HG02759 (cell line): ENCODE data around the gene PLEKHM3.
"Not testable (repeated sequence)": the region's sequence is repeated elsewhere in the genome, so short reads cannot be mapped to it uniquely, and the experiment has no call there.

Experiments used
- ATAC-seq: cut with Tn5 transposase; IDR thresholded peaks from one replicate; pipeline ENCODE4 v1.9.1; 2021; ENCODE audit warnings: mild to moderate bottlenecking, moderate library complexity; ENCODE audit not compliant: unreplicated experiment

The PLEKHM3 gene

DNA sequence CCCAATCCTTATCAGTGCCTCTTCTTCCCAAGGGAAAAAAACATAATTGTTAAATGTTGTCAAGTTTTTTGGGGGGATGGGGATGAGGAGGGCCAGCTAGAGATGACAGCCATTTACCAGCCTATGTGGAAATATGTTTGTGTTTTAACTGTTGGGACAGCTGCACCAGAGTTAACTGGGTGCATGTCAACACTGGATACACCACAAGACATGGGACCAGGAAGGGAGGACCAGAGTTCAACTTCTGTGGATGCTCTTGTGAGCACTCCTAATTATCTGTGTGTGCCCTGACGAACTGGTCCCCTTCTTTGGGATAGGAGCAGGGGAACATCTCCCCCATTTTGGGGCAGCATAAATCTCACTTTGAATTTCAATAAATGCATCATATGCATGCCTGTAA lies 189.5 kb downstream of the PLEKHM3 start:
- ATAC-seq = no peak

DNA sequence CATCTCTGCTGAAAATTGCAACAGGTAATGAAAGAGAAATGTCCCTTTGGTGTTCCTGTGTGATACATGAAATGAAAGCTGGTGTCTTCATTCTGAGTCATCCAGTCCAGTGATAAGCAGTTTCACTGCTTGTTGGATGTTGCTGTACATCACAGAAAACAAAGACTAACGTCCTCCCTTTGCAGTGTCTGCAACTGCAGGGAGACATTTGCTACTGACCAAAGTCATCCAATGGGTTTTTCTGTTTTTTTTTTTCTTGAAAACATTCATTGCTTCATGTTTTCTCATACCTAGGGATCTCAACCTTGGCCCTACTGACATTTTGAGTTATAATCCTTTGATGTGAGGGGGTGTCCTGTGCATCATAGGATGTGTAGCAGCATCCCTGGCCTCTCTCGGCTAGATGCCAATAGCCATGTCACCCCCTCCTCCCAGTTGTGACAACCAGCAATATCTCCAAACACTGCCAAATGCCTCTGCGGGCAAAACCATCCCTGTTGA lies 192.0 kb downstream of the PLEKHM3 start:
- peak; percentile 96 for ATAC-seq

DNA sequence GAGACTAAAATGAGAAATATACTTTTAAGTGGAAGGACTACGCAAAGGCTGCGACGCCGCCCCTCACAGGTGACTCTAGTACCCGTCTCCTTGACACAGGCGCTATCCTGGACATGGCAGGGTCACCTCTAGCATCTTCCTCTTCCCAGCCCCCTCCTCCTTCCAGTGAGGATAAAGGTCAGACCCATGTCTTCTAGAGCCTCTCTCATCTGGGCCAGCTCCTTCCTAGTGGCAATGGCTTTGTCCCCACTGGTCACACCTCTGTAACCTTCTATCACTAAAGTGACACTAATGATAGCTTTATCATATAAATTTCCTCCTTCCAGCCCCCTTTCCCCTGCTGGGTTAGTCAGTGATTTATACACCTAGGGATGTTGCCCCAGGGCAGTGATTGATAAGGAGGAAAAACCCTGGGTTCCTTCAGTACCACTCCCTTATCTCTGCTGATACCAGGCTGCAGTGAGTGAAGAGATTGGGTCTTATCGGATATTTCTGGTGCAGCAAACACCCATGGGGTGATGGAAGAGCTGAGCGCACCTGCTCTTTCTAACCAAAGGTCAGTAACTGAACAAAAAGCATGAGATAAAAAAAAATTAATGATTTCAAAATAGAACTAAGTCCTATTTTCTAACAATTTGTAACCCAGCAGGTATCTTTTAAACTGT lies 193.6 kb downstream of the PLEKHM3 start:
- ATAC-seq = no peak

DNA sequence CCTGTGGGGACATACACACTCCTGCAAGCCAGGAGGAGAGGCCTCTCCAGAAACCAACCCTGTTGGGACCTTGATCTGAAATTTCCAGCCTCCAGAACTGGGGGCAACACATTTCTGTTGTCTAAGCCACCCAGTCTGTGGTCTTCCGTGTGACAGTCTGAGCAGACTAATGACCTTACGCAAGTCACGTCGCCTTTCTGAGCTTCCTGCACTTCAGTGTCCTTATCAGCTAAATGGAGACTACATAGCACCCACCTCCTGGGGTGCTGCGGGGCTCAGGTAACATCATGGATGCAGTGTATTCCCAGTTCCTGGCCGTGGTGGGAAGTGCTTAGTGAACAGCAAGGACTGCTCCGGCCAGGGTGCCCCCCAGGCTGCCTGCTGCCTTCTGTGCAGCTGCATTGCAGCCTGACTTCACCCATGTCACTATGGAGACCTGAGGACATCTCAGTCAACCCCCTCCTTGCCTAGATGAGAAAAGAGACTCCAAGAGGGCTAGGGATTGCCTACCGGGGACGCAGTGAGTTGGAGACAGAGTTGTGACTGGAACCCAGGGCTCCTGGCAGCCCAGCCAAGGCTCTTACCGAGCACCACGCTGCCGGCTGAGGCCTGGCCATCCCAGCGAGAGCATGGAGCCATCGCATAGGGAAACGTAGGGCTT lies 194.4 kb downstream of the PLEKHM3 start:
- ATAC-seq = no peak

DNA sequence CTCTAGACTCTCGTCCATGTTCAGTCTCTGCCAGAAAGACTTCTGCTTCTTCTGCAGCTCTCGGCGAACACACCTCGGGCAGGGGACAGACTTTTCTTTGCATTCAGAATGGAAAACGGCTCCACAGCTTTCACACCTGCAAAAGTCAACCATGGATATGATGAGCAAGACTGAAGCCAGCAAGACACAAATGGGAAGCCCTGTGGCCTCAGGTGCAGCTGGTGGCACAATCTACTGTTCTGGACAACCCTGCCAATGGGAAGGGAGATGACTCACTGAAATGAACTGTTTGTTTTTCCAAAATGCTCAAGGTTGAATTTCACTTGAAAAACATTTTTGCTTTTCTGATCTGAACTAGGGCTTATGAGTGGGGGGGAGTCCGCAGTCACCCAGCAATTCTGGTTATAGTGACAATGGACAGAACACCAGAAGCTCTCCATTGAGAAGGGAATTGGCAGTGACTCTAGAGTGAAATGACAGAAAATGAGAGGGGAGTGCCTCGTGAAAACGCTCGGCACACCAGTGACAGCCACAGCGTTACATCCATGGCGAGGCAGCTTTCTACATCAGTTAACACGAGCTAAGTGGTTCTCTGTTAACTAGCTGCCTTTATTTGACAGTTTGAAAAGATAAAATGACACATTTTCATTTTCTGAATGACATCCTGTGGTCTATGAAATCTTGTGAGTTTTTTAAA lies 196.8 kb downstream of the PLEKHM3 start:
- no peak for ATAC-seq

DNA sequence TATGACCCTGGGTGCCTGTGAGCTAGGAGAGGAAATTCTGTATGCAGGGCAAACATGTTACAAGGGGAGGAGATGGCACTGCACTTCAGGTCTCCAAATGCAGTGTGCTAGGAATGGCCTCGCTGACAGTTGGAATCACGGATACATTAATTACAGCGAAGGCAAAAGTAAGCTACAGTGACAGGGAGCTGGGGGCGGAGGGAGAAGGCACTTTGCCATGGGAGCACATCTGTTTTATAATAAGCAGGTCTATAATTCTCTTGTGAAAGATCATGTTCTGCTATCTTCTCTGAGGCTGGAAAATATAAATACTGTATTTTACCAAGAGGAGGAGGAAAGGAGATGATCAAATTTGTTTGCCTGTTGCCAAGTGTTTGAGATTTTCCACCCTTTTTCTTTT lies 199.3 kb downstream of the PLEKHM3 start:
- ATAC-seq = no peak

DNA sequence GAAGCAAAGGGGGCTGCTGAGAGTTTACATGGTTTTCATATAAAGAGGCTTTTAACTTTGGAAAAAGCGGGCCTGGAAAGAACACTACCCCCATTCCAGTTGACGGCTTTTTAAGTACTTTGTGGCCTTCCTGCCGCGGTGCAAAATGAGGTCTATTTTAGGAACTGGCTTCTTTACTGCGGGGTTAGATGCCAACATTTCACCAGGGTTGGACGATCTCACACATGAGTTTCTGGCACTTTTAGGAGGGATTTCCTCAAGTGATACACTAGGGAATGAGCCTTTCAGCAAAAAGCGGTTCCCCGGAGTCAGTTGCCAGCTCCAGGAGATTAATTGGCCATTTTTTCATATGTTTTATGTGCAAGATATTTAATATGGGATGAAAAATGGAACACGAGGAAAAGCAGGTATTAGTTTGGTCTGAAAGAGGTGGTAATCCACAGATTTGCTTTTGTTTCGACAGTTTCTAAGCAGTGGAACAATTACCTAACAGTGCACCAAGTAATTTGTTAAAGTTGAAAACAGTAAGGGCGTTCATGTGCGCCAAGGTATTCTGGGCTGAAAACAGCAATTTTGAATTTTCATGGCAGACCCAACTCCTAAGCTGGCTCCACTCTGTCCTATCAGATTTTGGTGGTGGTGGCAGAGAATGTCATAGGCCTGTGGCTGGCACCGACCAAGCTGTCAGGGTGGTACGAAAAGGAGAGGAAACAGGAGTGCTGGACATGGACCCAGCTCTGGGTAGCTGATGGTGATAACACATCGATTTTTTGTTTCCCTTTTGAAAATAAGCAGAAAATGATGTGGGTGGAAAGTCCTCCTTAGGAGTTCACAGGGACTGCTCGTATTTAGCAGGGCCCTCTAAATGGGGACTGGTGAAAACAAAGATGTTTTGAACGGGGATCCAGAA lies 200.0 kb downstream of the PLEKHM3 start:
- no peak for ATAC-seq

- ATAC-seq = no peak
Measured at GRCh38 chr2:207823865-207824264, 201.5 kb downstream of the PLEKHM3 start.

DNA sequence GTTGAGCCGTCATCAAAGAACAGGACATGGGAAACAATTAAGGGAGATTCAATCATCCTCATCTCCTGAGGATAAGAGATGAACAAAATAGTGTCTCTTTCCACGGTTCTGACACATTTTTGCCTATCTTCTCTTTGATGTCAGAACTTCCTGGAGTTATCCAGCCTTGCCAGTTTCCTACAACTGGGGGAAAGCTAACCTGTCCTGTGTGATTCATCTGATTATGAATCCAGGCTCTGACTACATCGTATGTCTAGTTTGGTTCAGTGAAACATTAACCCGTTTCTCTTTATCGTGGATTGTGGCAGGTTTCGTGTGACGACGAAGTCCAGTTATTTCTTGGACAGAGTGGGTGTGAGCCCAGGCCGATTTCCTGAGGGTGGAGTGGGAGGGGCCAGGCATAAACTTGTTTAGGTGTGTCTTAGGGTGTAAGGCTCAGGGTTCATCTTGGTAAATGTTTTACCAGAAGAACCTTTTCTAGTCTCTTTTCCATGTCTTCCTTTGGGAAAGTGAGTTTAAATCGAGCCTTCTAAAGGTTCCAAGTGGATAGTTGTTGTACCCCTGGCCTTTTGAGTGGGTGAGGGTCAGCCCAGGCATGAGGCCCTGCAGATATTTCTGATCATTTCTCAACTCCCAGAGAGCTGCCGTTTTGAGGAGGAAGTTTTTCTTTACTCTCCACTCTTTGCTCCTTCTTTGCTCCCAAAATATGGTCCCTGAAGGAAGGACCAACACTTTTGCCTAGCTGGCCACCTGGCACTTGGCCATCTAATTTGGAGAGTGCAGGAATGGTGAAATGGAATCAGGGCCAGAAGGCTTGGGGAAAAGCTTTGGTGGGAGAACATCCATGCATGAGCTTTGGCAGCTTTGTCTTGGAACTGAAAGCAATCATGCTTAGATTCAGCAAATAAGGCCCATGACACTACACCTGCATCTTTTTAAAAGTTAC lies 205.2 kb downstream of the PLEKHM3 start:
- no peak for ATAC-seq

DNA sequence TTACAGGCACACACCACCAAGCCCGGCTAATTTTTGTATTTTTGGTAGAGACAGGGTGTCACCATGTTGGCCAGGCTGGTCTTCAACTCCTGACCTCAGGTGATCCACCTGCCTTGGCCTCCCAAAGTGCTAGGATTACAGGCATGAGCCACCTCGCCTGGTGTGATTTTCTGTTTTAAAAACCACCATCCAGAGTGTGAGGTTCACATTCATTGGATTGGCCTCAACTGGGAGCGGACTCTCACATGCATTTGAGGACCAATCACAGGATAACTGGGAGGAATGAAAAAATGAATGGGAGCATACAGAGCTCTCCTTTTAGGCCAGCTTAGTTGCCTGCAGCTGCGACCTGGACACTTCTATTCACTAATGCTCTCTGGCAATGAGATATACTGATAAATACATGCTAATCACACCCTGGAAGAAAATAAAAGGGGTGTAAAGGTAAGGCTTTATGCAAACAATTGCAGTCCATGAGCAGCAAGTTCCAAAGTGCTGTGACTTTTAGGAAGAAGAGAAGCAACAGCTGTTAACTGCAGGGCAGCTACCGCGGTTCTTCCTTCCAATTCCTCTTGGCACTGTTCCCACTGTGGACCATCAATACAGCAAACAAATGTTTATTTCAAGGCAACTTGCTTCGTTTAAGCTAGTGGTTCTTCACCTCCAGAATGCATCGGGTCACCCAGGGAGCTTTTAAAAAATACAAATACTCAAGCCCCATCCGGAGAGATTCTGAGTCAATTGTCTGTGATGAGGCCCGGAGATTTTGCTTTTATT lies 206.1 kb downstream of the PLEKHM3 start:
- ATAC-seq = no peak

GRCh38 chr2:207816546-207816945 lies 208.8 kb downstream of the PLEKHM3 start:
- no peak for ATAC-seq

DNA sequence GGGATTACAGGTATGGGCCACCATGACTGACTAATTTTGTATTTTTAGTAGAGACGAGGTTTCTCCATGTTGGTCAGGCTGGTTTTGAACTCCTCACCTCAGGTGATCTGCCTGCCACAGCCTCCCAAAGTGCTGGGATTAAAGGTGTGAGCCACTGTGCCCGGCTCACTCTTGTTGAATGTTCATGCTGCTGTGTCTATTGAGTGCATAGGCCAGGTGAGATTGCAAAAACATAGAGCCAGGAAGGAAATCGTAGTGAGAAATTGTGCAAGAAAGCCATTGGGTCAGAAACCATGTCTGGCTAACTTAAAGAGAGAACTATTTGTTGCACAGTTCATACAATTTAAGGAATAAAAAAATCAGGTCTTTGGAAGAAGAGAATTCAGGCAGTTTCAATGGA lies 210.1 kb downstream of the PLEKHM3 start:
- ATAC-seq = no peak

DNA sequence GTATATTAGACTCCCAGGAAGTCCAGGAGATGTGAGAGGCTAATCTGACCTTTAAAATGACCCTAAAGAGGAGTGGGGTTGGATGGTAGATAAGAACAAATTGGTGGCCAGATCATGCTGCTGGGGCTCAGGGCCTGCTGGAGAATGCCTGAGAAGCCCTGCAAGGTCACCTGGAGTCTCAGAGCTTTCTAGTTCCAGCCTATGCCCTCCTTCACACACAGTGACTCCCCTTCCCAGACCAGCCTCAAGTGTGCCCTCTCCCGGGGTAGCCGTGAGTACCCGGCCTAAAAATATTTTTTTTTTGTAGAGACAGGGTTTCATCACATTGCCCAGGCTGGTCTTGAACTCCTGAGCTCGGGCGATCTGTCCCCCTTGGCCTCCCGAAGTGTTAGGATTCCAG lies 211.4 kb downstream of the PLEKHM3 start:
- ATAC-seq = no peak

DNA sequence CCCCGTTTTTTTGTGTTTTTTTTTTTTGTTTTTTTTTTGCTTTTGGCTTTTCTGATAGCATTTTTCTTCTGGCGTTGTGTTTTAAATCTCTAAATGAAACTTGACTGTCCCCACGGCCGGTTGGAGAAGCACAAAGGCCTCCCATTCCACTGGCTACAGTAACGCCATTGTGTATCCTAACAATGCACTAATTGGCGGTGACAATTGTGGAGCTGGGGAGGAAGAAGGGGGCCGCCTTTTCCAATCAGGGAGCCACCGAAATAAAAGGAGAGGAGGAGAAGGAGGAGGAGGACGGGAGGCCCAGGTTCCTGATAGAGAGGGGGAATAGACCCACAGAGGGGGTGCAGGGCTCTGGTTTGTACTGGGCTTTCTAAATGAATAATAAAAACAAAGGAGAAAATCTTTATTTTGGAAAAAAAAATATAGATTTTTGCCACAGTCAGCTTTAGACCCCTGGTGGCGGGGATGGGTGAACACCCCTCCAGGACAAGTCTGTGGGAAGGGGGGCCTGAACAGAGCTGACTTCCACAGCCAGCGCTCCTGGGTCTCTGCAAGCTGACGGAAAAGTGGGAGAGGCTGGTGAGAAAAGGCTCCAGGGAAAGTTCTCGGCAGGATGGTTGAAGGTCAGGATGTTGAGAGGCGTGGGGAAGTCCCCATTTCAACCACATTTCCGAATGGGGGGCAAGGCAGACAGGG lies 212.0 kb downstream of the PLEKHM3 start:
- no peak for ATAC-seq

DNA sequence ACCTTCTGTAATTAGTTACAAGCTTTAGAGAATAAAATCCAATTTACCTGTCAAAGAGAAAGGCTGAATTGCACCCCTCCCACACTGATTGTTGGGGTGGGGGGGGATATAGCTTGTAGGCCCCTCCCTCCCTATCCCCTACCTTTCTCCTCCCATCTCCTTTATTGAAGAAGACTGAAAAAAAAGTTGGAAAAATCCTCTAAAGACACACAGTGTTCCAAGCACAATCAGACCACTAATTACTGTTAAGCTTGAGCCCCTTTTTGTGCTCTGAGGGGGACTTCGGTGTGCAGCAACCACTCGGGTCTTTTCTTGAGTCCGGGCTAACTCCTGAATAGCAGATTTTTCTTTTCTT lies 212.6 kb downstream of the PLEKHM3 start:
- no peak for ATAC-seq

GRCh38 chr2:207812058-207812725 lies 213.1 kb downstream of the PLEKHM3 start:
- no peak for ATAC-seq

GRCh38 chr2:207811658-207812057 lies 213.7 kb downstream of the PLEKHM3 start:
- not testable (repeated sequence) for ATAC-seq

DNA sequence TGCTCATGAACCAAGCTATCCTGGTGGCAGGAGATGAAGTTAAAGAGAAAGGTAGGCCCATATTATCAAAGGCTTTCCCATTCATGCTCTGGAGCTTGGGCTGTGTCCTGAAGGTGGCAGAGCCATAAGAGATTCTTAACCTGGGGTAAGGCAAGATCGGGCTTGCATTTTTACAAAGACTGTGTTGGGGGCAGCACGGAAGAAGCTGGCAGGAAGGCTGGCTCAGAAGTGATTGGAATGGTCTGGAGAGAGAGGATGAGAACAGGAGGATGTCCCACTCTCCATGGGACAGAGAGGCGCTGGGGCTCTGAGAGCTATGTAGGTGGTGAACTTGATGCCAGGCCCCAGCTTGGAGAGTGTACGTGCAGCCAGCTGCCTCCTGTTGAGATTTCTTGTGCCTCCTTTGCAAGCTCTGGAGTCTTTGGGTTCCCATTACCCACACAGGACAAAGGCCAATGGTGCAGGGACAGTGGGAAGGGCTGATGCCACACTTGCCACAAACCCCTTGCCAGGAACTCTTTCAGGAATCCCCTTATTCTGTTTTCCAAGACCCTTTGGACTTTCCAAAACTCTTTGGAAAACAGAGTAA lies 215.0 kb downstream of the PLEKHM3 start:
- no peak for ATAC-seq
